Calu3 (cell line): ENCODE results near the gene SCRT2. TPM values are rescaled to one million over a fixed set of nuclear protein-coding genes. Genes with fewer than 3 reads are reported as not detected.

ENCODE experiments used
- BruUV-seq: library from RNA; stranded (reverse); fragments of 400-500 nt; replicated peaks from 2 replicates; lab custom pipeline; 2021; lab: Mats Ljungman, UMichigan
- CTCF ChIA-PET: fragments of 300-600 bp; sonication (Branson Sonifier 250); formaldehyde crosslinking; loops from one replicate; lab custom pipeline; 2022; ENCODE audit warnings: antibody characterized with exemption; lab: Charles Lee
- DNase-seq: peaks from one replicate; pipeline ENCODE4 v3.0.0; 2022
- H3K27ac Mint-ChIP-seq: one replicate; pipeline ENCODE4 v1.8.0; 2022; ENCODE audit warnings: mixed read lengths; ENCODE audit not compliant: unreplicated experiment
- H3K27me3 Mint-ChIP-seq: one replicate; pipeline ENCODE4 v1.8.0; 2022; ENCODE audit warnings: mixed read lengths; ENCODE audit not compliant: unreplicated experiment
- H3K36me3 Mint-ChIP-seq: one replicate; pipeline ENCODE4 v1.8.0; 2022; ENCODE audit warnings: mild to moderate bottlenecking, moderate library complexity, mixed read lengths; ENCODE audit not compliant: insufficient read depth, unreplicated experiment
- H3K4me1 Mint-ChIP-seq: one replicate; pipeline ENCODE4 v1.8.0; 2022; ENCODE audit warnings: mild to moderate bottlenecking, low read depth, mixed read lengths; ENCODE audit not compliant: unreplicated experiment
- H3K4me3 Mint-ChIP-seq: one replicate; pipeline ENCODE4 v1.8.0; 2022; ENCODE audit warnings: mild to moderate bottlenecking, low read depth, moderate library complexity, mixed read lengths; ENCODE audit not compliant: unreplicated experiment
- H3K9me3 Mint-ChIP-seq: one replicate; pipeline ENCODE4 v1.8.0; 2022; ENCODE audit warnings: low read depth, mixed read lengths; ENCODE audit not compliant: unreplicated experiment
- CTCF ChIP-seq: fragments of 200-600 bp; IDR thresholded peaks from one replicate; pipeline ENCODE4 v1.8.0; 2022; ENCODE audit warnings: antibody characterized with exemption; ENCODE audit not compliant: unreplicated experiment
- intact Hi-C: fragments of 100-400 bp; cut with micrococcal nuclease; formaldehyde crosslinking; loops from one replicate; pipeline ENCODE4 v1.10.0; 2022; ENCODE audit not compliant: unreplicated experiment
- total RNA-seq: library from RNA; stranded (reverse); gene quantifications from 2 replicates; pipeline ENCODE4 v1.2.3, GENCODE V29; 2022

The SCRT2 gene
- total RNA-seq, 1 experiment from 2014 or later = not detected

GRCh38 chr20:721876-722275 is 46.3 kb upstream of the SCRT2 start:
- CTCF ChIA-PET = no interaction called here
- peaks cover 62% of the 10 kb centered on the region for H3K27me3 Mint-ChIP-seq

GRCh38 chr20:719816-720215 is 44.2 kb upstream of the SCRT2 start:
- Mint-ChIP-seq H3K27ac (no peak overlapping the region), H3K36me3 (no peaks in the 10 kb centered on the region), H3K4me3 (no peak overlapping the region), H3K9me3 (no peaks in the 10 kb centered on the region), H3K27me3 (peaks cover 52% of the 10 kb centered on the region), H3K4me1 (no peaks in the 10 kb centered on the region)
- TF ChIP-seq CTCF = no peak
- CTCF ChIA-PET = no interaction called here
- no TSS peak for BruUV-seq
- intact Hi-C loops = no loop called here
- DNase-seq = no peak

More at GRCh38 chr20:721876-722275, 46.3 kb upstream of the SCRT2 start:
- Mint-ChIP-seq H3K4me3 (no peak overlapping the region), H3K4me1 (no peaks in the 10 kb centered on the region), H3K27ac (no peak overlapping the region), H3K9me3 (no peaks in the 10 kb centered on the region), H3K36me3 (no peaks in the 10 kb centered on the region)
- no peak for TF ChIP-seq CTCF
- DNase-seq = no peak
- intact Hi-C loops = no loop called here
- BruUV-seq = no TSS peak

GRCh38 chr20:719068-719467 is 43.5 kb upstream of the SCRT2 start:
- H3K9me3 Mint-ChIP-seq = no peaks in the 10 kb centered on the region
- intact Hi-C loops = no loop called here
- no peak overlapping the region for H3K4me3 Mint-ChIP-seq
- no TSS peak for BruUV-seq
- CTCF ChIA-PET = no interaction called here
- no peak for DNase-seq
- TF ChIP-seq CTCF = no peak
- no peaks in the 10 kb centered on the region for H3K4me1 Mint-ChIP-seq
- no peaks in the 10 kb centered on the region for H3K36me3 Mint-ChIP-seq
- H3K27me3 Mint-ChIP-seq = peaks cover 47% of the 10 kb centered on the region
- no peak overlapping the region for H3K27ac Mint-ChIP-seq

- H3K27me3 Mint-ChIP-seq = peaks cover 34% of the 10 kb centered on the region
- CTCF ChIA-PET = no interaction called here
- DNase-seq = no peak
These were observed 42.2 kb upstream of the SCRT2 start for GRCh38 chr20:717832-718231.

More at GRCh38 chr20:717832-718231, 42.2 kb upstream of the SCRT2 start:
- H3K4me1 Mint-ChIP-seq = no peaks in the 10 kb centered on the region
- H3K27ac Mint-ChIP-seq = no peak overlapping the region
- no peak overlapping the region for H3K4me3 Mint-ChIP-seq
- BruUV-seq = no TSS peak
- no peaks in the 10 kb centered on the region for H3K36me3 Mint-ChIP-seq
- intact Hi-C loops = no loop called here
- peaks cover 3% of the 10 kb centered on the region for H3K9me3 Mint-ChIP-seq
- TF ChIP-seq CTCF = no peak
